Fibroblast of peridontal ligament (primary cell): Measurements from ENCODE around the gene AQP12A.

ENCODE experiments used
- DNase-seq: peaks from one replicate; pipeline ENCODE4 v3.0.0-alpha.2; 2010; ENCODE audit errors: extremely low read depth

Gene AQP12A

DNA sequence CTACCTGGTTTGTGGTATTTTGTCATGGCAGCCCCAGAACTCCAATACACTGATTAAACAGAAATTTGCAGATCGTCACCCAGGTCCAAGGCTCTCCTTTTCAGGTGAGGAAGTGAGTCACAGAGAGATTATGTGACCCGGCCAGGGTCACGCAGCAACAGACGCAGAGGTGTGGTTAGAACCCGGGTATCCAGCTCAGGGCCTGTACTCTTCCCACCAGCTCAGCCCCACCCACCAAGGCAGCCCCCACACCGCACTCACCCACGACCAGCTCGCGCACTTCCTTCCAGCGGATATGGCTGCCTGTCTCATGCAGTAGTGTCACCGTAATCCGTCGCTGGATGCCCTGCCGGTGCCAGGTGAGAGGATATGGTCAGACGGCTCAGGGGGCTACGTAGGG, 48.1 kb downstream of the AQP12A start:
- no peak for DNase-seq

DNA sequence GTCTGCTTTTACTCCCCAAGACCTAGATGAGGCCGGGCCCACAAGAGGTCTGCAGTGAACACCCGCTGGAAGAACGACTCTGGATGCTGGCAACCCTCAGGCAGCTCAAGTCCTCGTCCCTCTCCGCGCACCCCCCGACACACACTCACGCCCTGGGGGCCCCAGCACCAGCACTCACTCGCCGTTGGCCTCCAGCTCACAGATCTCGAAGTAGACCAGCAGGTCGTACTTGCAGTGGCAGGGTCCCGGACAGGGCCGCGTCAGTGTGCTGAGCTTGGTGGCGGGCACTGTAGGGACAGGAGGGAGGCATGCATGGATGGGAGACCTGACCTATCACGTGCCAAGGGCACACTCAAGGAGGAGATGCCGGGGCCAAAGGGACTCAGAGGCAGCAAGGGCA, 49.4 kb downstream of the AQP12A start:
- DNase-seq = no peak

GRCh38 chr2:240742602-240743095, 51.0 kb downstream of the AQP12A start:
- DNase-seq = no peak

GRCh38 chr2:240745456-240745855, 53.8 kb downstream of the AQP12A start:
- no peak for DNase-seq

- DNase-seq = no peak
Observed at GRCh38 chr2:240745962-240746361, 54.3 kb downstream of the AQP12A start.

- DNase-seq = no peak
Observed at GRCh38 chr2:240746671-240747070, 55.0 kb downstream of the AQP12A start.

DNA sequence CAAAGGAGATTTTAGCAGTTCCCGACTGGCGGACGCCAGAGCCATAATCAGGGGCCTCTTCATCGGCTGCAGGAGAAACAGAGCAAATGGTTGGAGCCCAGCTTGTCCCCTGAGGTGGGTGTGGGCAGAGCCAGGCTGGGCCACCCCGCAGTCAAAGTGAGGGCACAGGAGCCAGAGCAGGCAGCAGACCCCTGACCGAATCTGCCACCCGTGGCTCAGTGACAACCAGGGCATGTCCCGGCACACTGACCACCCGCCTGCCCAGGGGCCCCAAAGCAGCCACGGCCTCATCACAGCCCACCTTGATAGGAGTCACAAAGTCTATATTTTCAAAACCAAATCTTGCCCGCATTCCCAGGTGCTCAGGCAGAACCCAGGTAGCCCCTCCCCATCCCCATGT, 55.6 kb downstream of the AQP12A start:
- no peak for DNase-seq
